ENCODE data around the gene PRDX2.
A peak's percentile ranks its signal among the peaks of the same experiment; 100 is the strongest.

PRDX2 gene

GRCh38 chr19:12792853-12793289 lies 8.7 kb downstream of the PRDX2 start:
- DNase-seq (ENCODE audit: low read depth in 2 of 3, low spot score in 2 of 3): no peak

DNA sequence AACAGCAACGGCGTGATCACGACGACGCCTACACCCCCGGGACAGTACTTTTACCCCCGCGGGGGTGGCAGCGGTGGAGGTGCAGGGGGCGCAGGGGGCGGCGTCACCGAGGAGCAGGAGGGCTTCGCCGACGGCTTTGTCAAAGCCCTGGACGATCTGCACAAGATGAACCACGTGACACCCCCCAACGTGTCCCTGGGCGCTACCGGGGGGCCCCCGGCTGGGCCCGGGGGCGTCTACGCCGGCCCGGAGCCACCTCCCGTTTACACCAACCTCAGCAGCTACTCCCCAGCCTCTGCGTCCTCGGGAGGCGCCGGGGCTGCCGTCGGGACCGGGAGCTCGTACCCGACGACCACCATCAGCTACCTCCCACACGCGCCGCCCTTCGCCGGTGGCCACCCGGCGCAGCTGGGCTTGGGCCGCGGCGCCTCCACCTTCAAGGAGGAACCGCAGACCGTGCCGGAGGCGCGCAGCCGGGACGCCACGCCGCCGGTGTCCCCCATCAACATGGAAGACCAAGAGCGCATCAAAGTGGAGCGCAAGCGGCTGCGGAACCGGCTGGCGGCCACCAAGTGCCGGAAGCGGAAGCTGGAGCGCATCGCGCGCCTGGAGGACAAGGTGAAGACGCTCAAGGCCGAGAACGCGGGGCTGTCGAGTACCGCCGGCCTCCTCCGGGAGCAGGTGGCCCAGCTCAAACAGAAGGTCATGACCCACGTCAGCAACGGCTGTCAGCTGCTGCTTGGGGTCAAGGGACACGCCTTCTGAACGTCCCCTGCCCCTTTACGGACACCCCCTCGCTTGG lies 9.3 kb downstream of the PRDX2 start:
- no peak for DNase-seq (ENCODE audit: low read depth in 2 of 3, low spot score in 2 of 3)

DNA sequence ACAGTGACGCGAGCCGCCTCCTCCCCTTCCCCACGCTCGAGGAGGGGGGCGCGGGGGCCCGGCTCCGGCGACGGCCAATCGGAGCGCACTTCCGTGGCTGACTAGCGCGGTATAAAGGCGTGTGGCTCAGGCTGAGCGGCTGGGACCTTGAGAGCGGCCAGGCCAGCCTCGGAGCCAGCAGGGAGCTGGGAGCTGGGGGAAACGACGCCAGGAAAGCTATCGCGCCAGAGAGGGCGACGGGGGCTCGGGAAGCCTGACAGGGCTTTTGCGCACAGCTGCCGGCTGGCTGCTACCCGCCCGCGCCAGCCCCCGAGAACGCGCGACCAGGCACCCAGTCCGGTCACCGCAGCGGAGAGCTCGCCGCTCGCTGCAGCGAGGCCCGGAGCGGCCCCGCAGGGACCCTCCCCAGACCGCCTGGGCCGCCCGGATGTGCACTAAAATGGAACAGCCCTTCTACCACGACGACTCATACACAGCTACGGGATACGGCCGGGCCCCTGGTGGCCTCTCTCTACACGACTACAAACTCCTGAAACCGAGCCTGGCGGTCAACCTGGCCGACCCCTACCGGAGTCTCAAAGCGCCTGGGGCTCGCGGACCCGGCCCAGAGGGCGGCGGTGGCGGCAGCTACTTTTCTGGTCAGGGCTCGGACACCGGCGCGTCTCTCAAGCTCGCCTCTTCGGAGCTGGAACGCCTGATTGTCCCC lies 10.1 kb downstream of the PRDX2 start, which contains the start of gene JUNB:
Gene JUNB, plus strand, starts transcription at position 142 of the 706 bp plus-strand sequence. Its CDS starts 286 bp downstream, at position 428.
- peak; percentile 95 to 98 (median 96) for DNase-seq (ENCODE audit: low read depth in 2 of 3, low spot score in 2 of 3)

GRCh38 chr19:12790628-12791344 lies 10.8 kb downstream of the PRDX2 start:
- no peak for DNase-seq (ENCODE audit: low read depth in 2 of 3, low spot score in 2 of 3)

DNA sequence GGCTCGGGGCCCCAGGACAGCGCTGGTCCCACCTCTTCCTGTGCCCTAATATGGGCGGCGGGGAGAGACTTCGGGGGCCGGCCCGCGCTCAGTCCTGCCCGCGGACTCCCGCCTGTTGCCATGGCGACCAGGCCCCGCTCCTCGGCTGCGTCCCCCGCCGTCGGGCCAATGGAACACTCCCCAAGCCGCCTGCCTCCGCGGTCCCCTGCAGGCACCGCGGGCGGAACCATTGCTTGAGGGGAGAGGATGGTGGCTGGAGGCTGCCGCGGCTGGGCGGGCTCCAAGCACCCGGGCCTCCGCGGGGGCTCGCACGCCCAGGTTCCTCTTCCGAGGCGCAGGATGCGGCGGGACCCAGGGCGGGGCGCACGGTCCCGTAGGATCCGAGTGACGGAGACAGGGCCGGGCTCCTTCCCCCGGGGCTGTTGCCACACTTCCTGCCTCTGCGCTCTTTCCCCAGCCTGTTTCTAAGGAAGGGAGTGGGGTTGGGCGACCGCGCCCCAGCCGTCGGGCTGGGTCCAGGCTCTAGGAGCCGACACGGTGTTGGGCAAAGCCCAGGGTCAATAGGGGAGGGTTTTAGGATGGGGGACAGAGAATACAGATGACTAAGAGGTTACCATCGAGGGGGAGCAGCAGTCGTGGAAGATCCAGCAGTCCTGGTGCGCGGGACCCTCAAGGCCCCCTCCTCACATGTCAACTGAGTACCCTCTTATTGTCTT lies 11.5 kb downstream of the PRDX2 start:
- DNase-seq (ENCODE audit: low read depth in 2 of 3, low spot score in 2 of 3): peak; percentile 91 to 97 (median 93)

DNA sequence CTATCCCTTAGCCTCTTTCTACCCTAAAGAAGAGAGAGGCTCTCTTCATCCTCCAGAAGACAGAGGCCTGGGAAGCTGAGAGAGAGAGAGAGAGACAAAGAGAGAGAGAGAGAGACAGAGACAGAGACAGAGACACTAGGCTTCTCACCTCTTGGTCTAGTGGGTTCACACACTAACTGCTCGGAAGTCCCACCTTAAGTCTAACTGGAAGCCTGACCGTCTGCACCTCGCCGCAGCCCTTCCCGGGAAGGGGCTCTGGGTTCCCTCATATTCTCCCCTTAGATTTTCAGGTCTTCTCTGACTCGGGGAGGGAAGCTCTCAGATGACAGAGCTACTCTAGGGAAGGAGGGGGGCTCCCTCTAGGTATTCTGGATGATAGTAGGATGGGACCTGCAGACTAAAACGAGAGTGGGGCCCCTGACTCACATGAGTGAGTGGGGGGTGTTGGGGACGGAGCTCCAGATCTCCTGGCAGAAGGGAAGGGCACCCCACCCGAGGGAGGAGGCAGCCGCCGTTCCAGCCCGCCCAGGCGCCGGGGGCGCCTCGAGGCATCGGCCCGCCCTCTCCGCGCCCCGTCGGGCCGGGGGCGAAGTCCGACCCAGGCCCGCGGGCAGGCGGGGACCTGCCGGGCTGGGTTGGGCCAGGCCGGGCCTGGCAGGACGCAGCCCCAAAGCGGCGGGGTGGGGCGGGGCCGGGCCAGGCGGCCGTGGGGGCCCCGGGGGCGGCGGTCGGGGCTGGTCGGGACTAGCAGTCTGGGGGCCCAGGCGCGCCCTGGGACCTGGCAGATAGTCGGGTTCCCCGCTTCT lies 12.3 kb downstream of the PRDX2 start:
- DNase-seq (ENCODE audit: low read depth in 2 of 3, low spot score in 2 of 3): no peak

GRCh38 chr19:12788682-12789097 lies 12.9 kb downstream of the PRDX2 start:
- no peak for DNase-seq (ENCODE audit: low read depth in 2 of 3, low spot score in 2 of 3)

DNA sequence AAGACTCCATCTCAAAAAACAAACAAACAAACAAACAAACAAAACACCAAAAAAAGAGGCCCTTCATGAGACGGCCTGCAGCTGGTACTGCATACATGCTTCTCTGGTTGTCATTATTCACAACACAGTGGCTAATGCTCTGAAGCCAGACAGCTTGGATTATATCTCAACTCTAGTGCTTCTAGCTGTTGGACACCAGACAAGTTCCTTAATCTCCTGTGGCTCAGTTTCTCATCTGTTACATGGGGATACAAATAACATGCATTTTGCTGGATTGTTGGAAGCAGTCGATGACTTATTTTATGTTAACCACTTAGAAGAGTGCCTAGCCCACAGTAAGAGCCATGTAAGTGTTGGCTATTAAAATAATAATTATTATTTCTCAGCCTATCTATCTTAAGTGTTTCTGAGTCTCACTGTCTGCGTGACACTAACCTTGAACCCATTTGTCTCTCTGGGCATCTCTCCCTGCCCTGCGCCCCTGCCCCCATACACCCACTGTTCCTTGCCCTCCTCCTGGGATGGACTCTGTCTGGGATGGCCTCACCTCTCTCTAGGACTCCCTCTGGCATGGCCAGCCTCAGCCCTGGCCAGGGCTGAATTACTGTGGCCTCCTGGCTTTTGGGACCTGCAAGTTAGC lies 13.4 kb downstream of the PRDX2 start:
- no peak for DNase-seq (ENCODE audit: low read depth in 2 of 3, low spot score in 2 of 3)

GRCh38 chr19:12787458-12787857 lies 14.1 kb downstream of the PRDX2 start:
- DNase-seq (ENCODE audit: low read depth in 2 of 3, low spot score in 2 of 3): no peak

GRCh38 chr19:12786952-12787351 lies 14.6 kb downstream of the PRDX2 start:
- no peak for DNase-seq (ENCODE audit: low read depth in 2 of 3, low spot score in 2 of 3)

DNA sequence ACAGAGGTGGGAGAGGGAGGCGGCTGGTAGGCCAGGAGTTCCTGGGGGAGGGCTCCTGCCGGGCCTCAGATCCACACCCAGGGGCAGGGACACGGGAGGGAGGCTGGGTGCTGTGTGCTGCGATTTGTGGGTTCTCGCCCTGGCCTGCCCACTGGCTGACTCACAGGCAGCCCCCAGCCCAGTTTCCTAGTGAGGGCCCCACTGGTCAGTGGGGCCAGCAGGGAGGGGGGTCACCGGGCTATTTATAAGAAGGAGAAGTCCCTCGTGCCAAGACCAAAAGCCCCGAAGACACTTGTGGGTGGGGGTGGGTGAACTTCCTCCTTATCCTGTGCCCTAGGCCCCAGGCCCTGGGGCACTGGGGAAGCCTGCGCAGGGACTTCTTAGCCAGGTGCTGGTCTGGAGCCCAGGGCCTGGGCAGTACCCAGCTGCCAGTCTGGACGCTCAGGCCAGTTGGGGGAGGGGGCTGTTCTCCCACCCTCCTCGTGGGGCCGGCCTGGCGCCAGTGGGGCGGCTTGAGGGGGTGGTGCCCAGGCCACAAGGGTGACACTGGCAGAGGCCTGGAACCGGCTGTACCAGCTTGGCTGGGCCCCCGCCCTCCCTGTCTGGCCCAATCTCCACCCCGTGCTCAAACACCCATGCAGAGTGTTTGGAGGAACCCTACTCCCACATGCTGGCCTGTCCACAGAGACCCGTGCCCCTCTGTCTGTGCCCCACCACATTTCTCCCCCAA lies 15.3 kb downstream of the PRDX2 start:
- DNase-seq (ENCODE audit: low read depth in 2 of 3, low spot score in 2 of 3): no peak

- no peak for DNase-seq (ENCODE audit: low read depth in 2 of 3, low spot score in 2 of 3)
Measured at GRCh38 chr19:12785431-12786031, 16.1 kb downstream of the PRDX2 start.

DNA sequence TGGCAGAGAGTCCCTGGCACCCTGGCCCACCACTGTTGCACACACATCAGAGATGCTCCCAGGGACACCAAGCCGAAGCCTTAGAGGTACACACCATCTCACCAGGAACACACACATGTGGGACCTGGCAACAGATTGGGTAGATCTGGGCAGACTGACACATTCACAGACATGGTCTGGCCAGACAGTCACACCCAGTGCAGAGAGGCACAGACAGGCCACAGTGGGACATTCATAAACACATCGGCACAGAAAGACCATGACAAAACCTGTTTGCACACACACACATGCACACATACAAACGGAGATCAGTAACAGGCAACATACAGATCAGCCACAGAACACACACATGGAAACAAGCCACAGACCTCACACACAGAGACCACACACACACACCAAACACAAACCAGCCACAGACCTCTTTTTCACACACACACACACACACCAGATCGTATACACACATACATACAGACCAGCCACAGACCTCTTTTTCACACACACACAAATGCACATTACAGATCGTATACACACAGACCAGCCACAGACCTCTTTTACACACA lies 16.6 kb downstream of the PRDX2 start:
- no peak for DNase-seq (ENCODE audit: low read depth in 2 of 3, low spot score in 2 of 3)

DNA sequence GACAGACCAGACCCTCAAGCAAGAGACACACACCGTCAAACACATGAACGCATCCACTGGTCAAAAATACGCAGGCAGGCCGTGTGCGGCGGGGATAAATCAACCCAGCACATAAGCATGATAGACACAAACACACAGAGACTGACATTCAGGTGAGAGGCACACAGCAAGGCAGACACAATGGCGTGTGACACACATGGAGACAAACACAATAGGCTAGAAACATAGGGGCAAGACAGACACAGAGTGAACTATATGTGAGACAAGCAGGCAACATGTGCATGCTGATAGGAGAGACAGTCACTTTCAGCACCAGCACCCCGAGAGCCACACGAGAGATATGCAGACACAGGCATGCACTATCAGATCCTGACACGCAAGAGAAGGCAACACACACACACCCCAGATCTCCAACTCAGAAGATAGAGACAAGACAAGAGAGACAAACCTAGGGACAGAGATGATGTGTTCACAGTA lies 17.2 kb downstream of the PRDX2 start:
- no peak for DNase-seq (ENCODE audit: low read depth in 2 of 3, low spot score in 2 of 3)

GRCh38 chr19:12783849-12784393 lies 17.7 kb downstream of the PRDX2 start:
- DNase-seq (ENCODE audit: low read depth in 2 of 3, low spot score in 2 of 3): no peak

GRCh38 chr19:12783291-12783848 lies 18.2 kb downstream of the PRDX2 start:
- DNase-seq (ENCODE audit: low read depth in 2 of 3, low spot score in 2 of 3): no peak

DNA sequence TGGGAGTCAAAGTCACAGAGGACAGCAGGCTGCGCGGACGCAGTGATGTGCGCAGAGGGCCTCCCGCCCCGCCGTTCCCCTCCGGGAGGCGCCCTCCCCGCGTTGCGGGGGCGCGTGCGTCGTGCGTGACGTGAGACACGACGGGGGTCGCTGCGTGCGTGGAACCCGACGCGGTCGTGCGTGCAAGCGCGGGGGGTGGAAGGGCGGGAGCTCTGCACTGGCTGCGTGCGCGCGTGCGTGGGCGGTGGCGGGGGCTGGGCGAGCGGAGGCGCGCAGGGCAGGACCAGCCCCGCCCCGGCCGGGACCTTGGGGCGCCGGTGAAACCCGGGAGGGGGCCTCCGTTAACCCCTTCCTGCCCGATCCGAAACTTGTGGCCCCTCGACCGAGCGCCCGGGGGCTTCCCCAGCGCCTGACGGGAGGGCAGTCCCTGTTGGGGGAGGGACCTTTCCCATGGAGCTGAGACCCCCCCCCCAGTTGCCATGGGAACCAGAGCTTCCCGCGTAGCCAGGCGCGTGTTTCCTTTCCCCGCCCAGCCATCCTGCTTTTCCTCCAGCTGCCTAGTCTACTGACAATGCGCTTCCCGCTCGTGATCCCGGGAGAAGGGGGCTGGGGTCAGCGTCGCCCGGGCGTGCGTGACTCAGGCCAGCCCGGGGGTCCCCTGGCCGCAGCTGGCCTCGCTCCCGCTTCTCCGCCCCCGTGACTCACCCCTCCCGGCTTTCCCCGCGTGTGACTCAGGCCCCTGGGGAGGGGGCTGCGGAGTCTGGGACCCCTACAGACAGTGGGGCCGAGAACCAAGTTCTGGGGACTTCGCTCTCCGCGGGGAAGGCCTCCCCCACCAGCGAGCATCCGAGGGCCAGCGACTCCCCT lies 18.9 kb downstream of the PRDX2 start:
- peak; percentile 83 to 91 (median 90) for DNase-seq (ENCODE audit: low read depth in 2 of 3, low spot score in 2 of 3)
